Melanocyte of skin (primary cell): ENCODE results near the gene FBXO2. TPM values are rescaled to one million over a fixed set of nuclear protein-coding genes. Genes with fewer than 3 reads are reported as not detected.

Source experiments
- total RNA-seq, 2 donors: library from RNA; depleted of rRNA; stranded (reverse); fragments of >200 nt; gene quantifications; 2 replicates each; pipeline ENCODE4 v1.2.3, GENCODE V29; 2012

Gene FBXO2
- total RNA-seq = 1 to 10 TPM; 1.4 to 3.0 TPM

GRCh38 chr1:11654137-11654938 is at the start of gene FBXO2, which contains the start of gene FBXO44:
FBXO2 (minus strand) TSS chr1:11654429; CDS start chr1:11654340, 89 bp downstream.
FBXO44 (plus strand) TSS chr1:11654877; CDS start chr1:11655836, 959 bp downstream.

GRCh38 chr1:11691302-11691914 is 37.2 kb upstream of the FBXO2 start, which contains the start of gene DRAXIN:
DRAXIN (plus strand) TSS chr1:11691710; CDS start chr1:11706259, 14,549 bp downstream.

GRCh38 chr1:11681071-11681771 is 27.0 kb upstream of the FBXO2 start, which contains the start of gene MAD2L2:
MAD2L2 (minus strand) TSS chr1:11681148; CDS start chr1:11680601, 547 bp downstream.

Other genes starting within 250 kb of the FBXO2 start
- not detected for gene DISP3, start 175.3 kb downstream of the FBXO2 start, total RNA-seq
- 10 to 100 TPM; 24.1 to 26.6 TPM for gene FBXO44, start 448 bp upstream of the FBXO2 start, total RNA-seq
- 10 to 100 TPM; 24.0 to 26.5 TPM for gene FBXO6, start 9.8 kb upstream of the FBXO2 start, total RNA-seq
- 10 to 100 TPM; 33.7 to 55.3 TPM for gene MAD2L2, start 26.7 kb upstream of the FBXO2 start, total RNA-seq
- gene DRAXIN, start 37.3 kb upstream of the FBXO2 start, total RNA-seq = not detected
- 10 to 100 TPM; 57.9 to 67.1 TPM for gene AGTRAP, start 81.7 kb upstream of the FBXO2 start, total RNA-seq
- not detected for gene C1orf167, start 107.8 kb upstream of the FBXO2 start, total RNA-seq
- gene MTHFR, start 151.5 kb upstream of the FBXO2 start, total RNA-seq = 10 to 100 TPM; 21.6 to 38.5 TPM
- 10 to 100 TPM; 14.0 to 21.3 TPM for gene CLCN6, start 151.8 kb upstream of the FBXO2 start, total RNA-seq
- gene NPPA, start 193.4 kb upstream of the FBXO2 start, total RNA-seq = not detected
- gene NPPB, start 204.5 kb upstream of the FBXO2 start, total RNA-seq = not detected